ENCODE data around the gene AGPAT1. TPM values are rescaled to one million over a fixed set of nuclear protein-coding genes. Genes with fewer than 3 reads are reported as not detected.

Gene AGPAT1
- polyA plus RNA-seq, 2 donors = 15.3 to 18.3 TPM

- Histone ChIP-seq H3K9me3 (ENCODE audit: control insufficient read depth in 2 of 2, insufficient read depth in 1 of 2, low read depth in 1 of 2, low read length in 1 of 2) (no peaks in the 10 kb centered on the region), H3K4me1 (ENCODE audit: control insufficient read depth in 2 of 2, insufficient read depth in 2 of 2, low read length in 1 of 2) (peaks cover 0 to 3% of the 10 kb centered on the region in 2 donors), H3K4me3 (ENCODE audit: low read depth in 1 of 2, low read length in 2 of 2) (no peak overlapping the region), H3K27me3 (ENCODE audit: control insufficient read depth in 1 of 2, insufficient read depth in 2 of 2, low read length in 2 of 2) (no peaks in the 10 kb centered on the region), H3K36me3 (ENCODE audit: control insufficient read depth in 2 of 2, insufficient read depth in 2 of 2, low read length in 1 of 2) (peaks cover 0 to 30% of the 10 kb centered on the region in 2 donors), H3K27ac (ENCODE audit: low read depth in 2 of 2, low read length in 1 of 2) (no peak overlapping the region)
- WGBS, 2 donors = 86 to 88% methylated on average over 7 of the region's 7 CpGs
Observed at GRCh38 chr6:32163559-32164258, 12.2 kb downstream of the AGPAT1 start.

DNA sequence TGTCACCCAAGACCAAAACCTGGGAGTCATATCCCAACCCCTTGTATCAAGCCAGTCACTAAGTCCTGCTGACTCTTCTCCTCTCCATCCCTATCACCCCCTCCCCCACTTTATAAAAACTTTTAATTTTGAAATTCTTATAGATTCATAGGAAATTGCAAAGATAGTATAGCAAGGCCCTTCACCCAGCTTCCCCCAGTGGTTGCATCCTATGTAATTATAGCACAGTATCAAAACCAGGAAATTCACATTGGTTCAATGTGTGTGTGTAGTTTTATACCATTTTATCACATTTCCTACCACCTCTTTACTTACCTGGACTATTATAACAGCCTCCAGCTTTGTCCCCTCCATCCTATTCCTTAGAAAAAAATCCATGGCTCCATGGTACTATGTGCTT is 17.8 kb downstream of the AGPAT1 start:
- H3K36me3 ChIP-seq (ENCODE audit: control insufficient read depth in 2 of 2, insufficient read depth in 2 of 2, low read length in 1 of 2) = peaks cover 4 to 24% of the 10 kb centered on the region in 2 donors
- no peaks in the 10 kb centered on the region for H3K27me3 ChIP-seq (ENCODE audit: control insufficient read depth in 1 of 2, insufficient read depth in 2 of 2, low read length in 2 of 2)
- H3K4me1 ChIP-seq (ENCODE audit: control insufficient read depth in 2 of 2, insufficient read depth in 2 of 2, low read length in 1 of 2) = peaks cover 0 to 11% of the 10 kb centered on the region in 2 donors
- H3K4me3 ChIP-seq (ENCODE audit: low read depth in 1 of 2, low read length in 2 of 2) = no peak overlapping the region
- no peak overlapping the region for H3K27ac ChIP-seq (ENCODE audit: low read depth in 2 of 2, low read length in 1 of 2)
- no peaks in the 10 kb centered on the region for H3K9me3 ChIP-seq (ENCODE audit: control insufficient read depth in 2 of 2, insufficient read depth in 1 of 2, low read depth in 1 of 2, low read length in 1 of 2)

GRCh38 chr6:32156891-32157290 is 19.0 kb downstream of the AGPAT1 start:
- H3K9me3 ChIP-seq (ENCODE audit: control insufficient read depth in 2 of 2, insufficient read depth in 1 of 2, low read depth in 1 of 2, low read length in 1 of 2) = no peaks in the 10 kb centered on the region
- H3K27me3 ChIP-seq (ENCODE audit: control insufficient read depth in 1 of 2, insufficient read depth in 2 of 2, low read length in 2 of 2) = no peaks in the 10 kb centered on the region
- no peak overlapping the region for H3K4me3 ChIP-seq (ENCODE audit: low read depth in 1 of 2, low read length in 2 of 2)
- WGBS, 2 donors = 89 to 91% methylated on average over 9 of the region's 9 CpGs
- peaks cover 3 to 11% of the 10 kb centered on the region in 2 donors for H3K4me1 ChIP-seq (ENCODE audit: control insufficient read depth in 2 of 2, insufficient read depth in 2 of 2, low read length in 1 of 2)
- peaks cover 4 to 18% of the 10 kb centered on the region in 2 donors for H3K36me3 ChIP-seq (ENCODE audit: control insufficient read depth in 2 of 2, insufficient read depth in 2 of 2, low read length in 1 of 2)
- no peak overlapping the region for H3K27ac ChIP-seq (ENCODE audit: low read depth in 2 of 2, low read length in 1 of 2)

DNA sequence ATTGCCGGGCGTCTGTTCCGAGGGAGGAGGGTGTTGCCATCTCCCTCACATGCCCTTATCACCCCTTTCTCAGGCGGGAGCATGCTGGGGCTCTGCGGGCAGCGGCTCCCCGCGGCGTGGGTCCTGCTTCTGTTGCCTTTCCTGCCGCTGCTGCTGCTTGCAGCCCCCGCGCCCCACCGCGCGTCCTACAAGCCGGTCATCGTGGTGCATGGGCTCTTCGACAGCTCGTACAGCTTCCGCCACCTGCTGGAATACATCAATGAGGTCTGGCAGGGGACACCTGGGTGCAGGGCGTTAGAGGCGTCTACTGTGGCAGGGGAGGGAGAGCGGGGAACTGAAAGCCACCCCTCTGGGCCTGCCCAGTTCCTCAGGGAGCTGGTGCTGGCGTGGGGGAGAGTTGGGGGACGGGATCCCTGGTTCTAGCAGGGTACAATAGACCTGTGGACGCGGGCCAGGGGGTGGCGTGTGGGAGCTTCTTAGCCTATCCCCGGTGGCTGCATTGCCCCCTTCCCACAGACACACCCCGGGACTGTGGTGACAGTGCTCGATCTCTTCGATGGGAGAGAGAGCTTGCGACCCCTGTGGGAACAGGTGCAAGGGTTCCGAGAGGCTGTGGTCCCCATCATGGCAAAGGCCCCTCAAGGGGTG is 21.2 kb downstream of the AGPAT1 start:
- Histone ChIP-seq H3K9me3 (ENCODE audit: control insufficient read depth in 2 of 2, insufficient read depth in 1 of 2, low read depth in 1 of 2, low read length in 1 of 2) (no peaks in the 10 kb centered on the region), H3K4me1 (ENCODE audit: control insufficient read depth in 2 of 2, insufficient read depth in 2 of 2, low read length in 1 of 2) (peaks cover 3 to 11% of the 10 kb centered on the region in 2 donors), H3K4me3 (ENCODE audit: low read depth in 1 of 2, low read length in 2 of 2) (peak overlapping the region; percentile 75 to 92), H3K36me3 (ENCODE audit: control insufficient read depth in 2 of 2, insufficient read depth in 2 of 2, low read length in 1 of 2) (peaks cover 4 to 18% of the 10 kb centered on the region in 2 donors), H3K27ac (ENCODE audit: low read depth in 2 of 2, low read length in 1 of 2) (peak overlapping the region; percentile 85 to 97), H3K27me3 (ENCODE audit: control insufficient read depth in 1 of 2, insufficient read depth in 2 of 2, low read length in 2 of 2) (no peaks in the 10 kb centered on the region)
- 3 to 5% methylated on average over 33 to 34 of the region's 34 CpGs for WGBS, 2 donors

- Histone ChIP-seq H3K27me3 (ENCODE audit: control insufficient read depth in 1 of 2, insufficient read depth in 2 of 2, low read length in 2 of 2) (no peaks in the 10 kb centered on the region), H3K9me3 (ENCODE audit: control insufficient read depth in 2 of 2, insufficient read depth in 1 of 2, low read depth in 1 of 2, low read length in 1 of 2) (no peaks in the 10 kb centered on the region), H3K4me3 (ENCODE audit: low read depth in 1 of 2, low read length in 2 of 2) (peak within 1 kb of the TSS; percentile 75 to 92), H3K4me1 (ENCODE audit: control insufficient read depth in 2 of 2, insufficient read depth in 2 of 2, low read length in 1 of 2) (peaks cover 3 to 11% of the 10 kb centered on the region in 2 donors), H3K36me3 (ENCODE audit: control insufficient read depth in 2 of 2, insufficient read depth in 2 of 2, low read length in 1 of 2) (peaks cover 4 to 18% of the 10 kb centered on the region in 2 donors), H3K27ac (ENCODE audit: low read depth in 2 of 2, low read length in 1 of 2) (peak within 1 kb of the TSS; percentile 85 to 97)
- 1% methylated on average over 52 of the region's 52 CpGs for WGBS, 2 donors
Observed at GRCh38 chr6:32153564-32154513, 22.0 kb downstream of the AGPAT1 start, which contains the start of gene PPT2. Gene PPT2 (plus strand): TSS chr6:32154141. CDS start chr6:32154595, 454 bp downstream.

DNA sequence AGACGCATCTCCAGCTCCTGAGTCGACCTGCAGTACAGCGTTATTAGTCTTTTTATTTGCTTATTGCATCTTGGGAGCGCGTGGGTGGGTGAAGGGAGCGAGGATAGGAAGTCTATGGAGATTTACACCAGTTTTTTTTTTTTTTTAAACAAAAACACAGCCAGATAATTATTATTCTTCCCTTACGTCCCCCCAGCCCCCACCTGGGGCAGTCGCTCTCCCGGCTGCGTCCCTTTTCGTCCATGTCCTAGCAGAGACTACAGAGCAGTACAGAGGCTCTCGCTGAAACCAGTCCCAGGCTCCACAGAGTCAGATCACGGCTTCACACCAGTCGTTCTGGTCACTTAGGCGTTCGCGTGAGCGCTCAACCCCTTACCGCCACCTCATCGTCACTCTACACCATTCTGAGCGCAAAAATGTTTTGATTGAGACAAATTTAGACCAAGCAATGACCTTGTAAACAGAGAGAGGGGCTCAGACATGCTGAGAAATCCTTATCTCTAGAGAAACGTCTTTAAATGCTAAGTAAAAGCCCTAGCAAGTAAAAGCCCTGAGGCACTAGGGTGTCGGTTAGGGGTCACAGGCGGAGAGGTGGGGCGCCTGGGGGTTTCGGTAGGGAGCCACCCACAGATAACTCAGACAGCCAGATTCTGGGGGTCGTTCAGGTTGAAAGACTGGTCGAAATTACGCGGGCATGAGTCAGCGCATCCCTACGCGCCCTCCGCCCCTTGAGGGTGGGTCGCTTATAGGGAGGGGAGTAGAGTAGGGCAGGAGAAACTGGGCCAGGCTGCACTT is 22.9 kb downstream of the AGPAT1 start:
- WGBS, 2 donors = 19 to 29% methylated on average over 35 of the region's 35 CpGs

DNA sequence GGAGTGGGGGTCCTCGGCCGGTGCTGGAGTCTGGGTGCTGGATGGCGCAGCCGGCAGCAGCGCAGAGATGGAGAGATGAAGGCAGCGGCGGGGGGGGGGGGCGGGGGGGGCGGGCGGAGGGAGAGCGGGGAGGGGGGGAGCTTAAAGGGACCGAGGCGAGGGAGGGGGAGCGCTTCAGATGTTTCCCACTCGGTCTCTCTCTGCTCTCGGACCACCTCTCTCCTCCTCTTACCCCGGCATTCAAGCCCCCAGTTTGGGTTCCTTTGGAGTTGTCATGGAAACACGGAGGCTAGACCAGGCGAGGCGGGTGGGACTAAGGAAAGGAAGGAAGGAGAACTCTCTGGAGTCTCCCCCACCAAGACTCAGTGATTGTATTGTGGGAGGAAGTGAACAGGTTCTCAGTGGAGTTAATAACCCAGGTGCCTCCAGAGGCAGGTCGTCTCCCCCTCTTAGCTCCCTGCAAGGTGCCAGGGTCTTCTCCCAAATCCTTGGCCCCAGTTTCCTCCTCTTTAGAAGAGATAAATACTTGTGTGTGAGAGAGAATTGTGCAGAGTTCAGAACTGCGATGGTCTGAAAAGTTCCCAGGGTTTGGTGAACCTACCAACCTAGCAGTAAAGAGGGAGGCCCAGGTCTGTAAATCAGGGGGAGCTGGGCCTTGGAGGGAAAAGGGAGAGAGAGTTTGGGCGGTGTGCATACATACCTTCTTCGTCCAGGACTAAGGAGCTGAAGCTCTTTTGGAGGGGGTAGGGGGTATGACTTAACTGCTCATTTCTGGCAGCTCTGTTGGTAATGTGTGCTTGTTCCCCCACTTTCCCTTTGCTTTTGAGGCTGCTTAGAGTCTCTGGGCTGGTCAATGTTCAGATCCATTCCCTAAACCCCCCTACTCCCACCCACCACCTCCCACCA is 23.8 kb downstream of the AGPAT1 start, which contains the start of gene PRRT1:
Gene PRRT1 (minus strand): TSS at position 77 of the 906 bp plus-strand sequence. CDS start 112 bp downstream, outside the sequence.
- 21 to 27% methylated on average over 14 to 17 of the region's 24 CpGs for WGBS, 2 donors
- H3K4me1 ChIP-seq (ENCODE audit: control insufficient read depth in 2 of 2, insufficient read depth in 2 of 2, low read length in 1 of 2) = peaks cover 3 to 11% of the 10 kb centered on the region in 2 donors

More for the DNA sequence above, 22.9 kb downstream of the AGPAT1 start:
- Histone ChIP-seq H3K36me3 (ENCODE audit: control insufficient read depth in 2 of 2, insufficient read depth in 2 of 2, low read length in 1 of 2) (peaks cover 4 to 15% of the 10 kb centered on the region in 2 donors), H3K9me3 (ENCODE audit: control insufficient read depth in 2 of 2, insufficient read depth in 1 of 2, low read depth in 1 of 2, low read length in 1 of 2) (no peaks in the 10 kb centered on the region), H3K27me3 (ENCODE audit: control insufficient read depth in 1 of 2, insufficient read depth in 2 of 2, low read length in 2 of 2) (no peaks in the 10 kb centered on the region), H3K27ac (ENCODE audit: low read depth in 2 of 2, low read length in 1 of 2) (peak overlapping the region; percentile 85 to 97), H3K4me3 (ENCODE audit: low read depth in 1 of 2, low read length in 2 of 2) (peak overlapping the region; percentile 75 to 92), H3K4me1 (ENCODE audit: control insufficient read depth in 2 of 2, insufficient read depth in 2 of 2, low read length in 1 of 2) (peaks cover 3 to 11% of the 10 kb centered on the region in 2 donors)

GRCh38 chr6:32151181-32151862 is 24.6 kb downstream of the AGPAT1 start:
- peak overlapping the region; percentile 25 to 29 for H3K4me3 ChIP-seq (ENCODE audit: low read depth in 1 of 2, low read length in 2 of 2)
- peak overlapping the region; percentile 13 to 38 for H3K27ac ChIP-seq (ENCODE audit: low read depth in 2 of 2, low read length in 1 of 2)
- H3K4me1 ChIP-seq (ENCODE audit: control insufficient read depth in 2 of 2, insufficient read depth in 2 of 2, low read length in 1 of 2) = peaks cover 3 to 11% of the 10 kb centered on the region in 2 donors
- WGBS, 2 donors = 38 to 40% methylated on average over 8 of the region's 8 CpGs
- H3K9me3 ChIP-seq (ENCODE audit: control insufficient read depth in 2 of 2, insufficient read depth in 1 of 2, low read depth in 1 of 2, low read length in 1 of 2) = no peaks in the 10 kb centered on the region
- H3K27me3 ChIP-seq (ENCODE audit: control insufficient read depth in 1 of 2, insufficient read depth in 2 of 2, low read length in 2 of 2) = no peaks in the 10 kb centered on the region
- peaks cover 0 to 8% of the 10 kb centered on the region in 2 donors for H3K36me3 ChIP-seq (ENCODE audit: control insufficient read depth in 2 of 2, insufficient read depth in 2 of 2, low read length in 1 of 2)

More for the DNA sequence above, 23.8 kb downstream of the AGPAT1 start, which contains the start of gene PRRT1:
- peaks cover 0 to 8% of the 10 kb centered on the region in 2 donors for H3K36me3 ChIP-seq (ENCODE audit: control insufficient read depth in 2 of 2, insufficient read depth in 2 of 2, low read length in 1 of 2)
- H3K27ac ChIP-seq (ENCODE audit: low read depth in 2 of 2, low read length in 1 of 2) = peak within 1 kb of the TSS; percentile 85 to 97
- H3K9me3 ChIP-seq (ENCODE audit: control insufficient read depth in 2 of 2, insufficient read depth in 1 of 2, low read depth in 1 of 2, low read length in 1 of 2) = no peaks in the 10 kb centered on the region
- peak within 1 kb of the TSS; percentile 25 to 75 for H3K4me3 ChIP-seq (ENCODE audit: low read depth in 1 of 2, low read length in 2 of 2)
- H3K27me3 ChIP-seq (ENCODE audit: control insufficient read depth in 1 of 2, insufficient read depth in 2 of 2, low read length in 2 of 2) = no peaks in the 10 kb centered on the region

All from esophagus (tissue), 2 donors.